HEK293T (cell line): Measurements from ENCODE around the gene BOLL.

Experiments
- CTCF ChIA-PET: fragments of 350-600 bp; formaldehyde crosslinking; extraction: SDS; loops from one replicate; lab custom pipeline; 2021; ENCODE audit warnings: antibody characterized with exemption, inconsistent platforms; lab: Yijun Ruan, JAX
- POLR2A ChIA-PET: fragments of 350-600 bp; formaldehyde crosslinking; extraction: SDS; loops from one replicate; lab custom pipeline; 2020; ENCODE audit warnings: antibody characterized with exemption, inconsistent platforms; lab: Yijun Ruan, JAX
- DNase-seq: peaks from one replicate; pipeline ENCODE4 v3.0.0; 2012; ENCODE audit warnings: mixed read lengths; ENCODE audit errors: extremely low spot score
- ARNT ChIP-seq: fragments of 450-650 bp; IDR thresholded peaks from 2 replicates; pipeline ENCODE4 v1.6.1; 2017; ENCODE audit warnings: mild to moderate bottlenecking
- BHLHE40 ChIP-seq: fragments of 450-650 bp; IDR thresholded peaks from 2 replicates; pipeline ENCODE4 v1.6.1; 2016; ENCODE audit warnings: mild to moderate bottlenecking, moderate library complexity, borderline replicate concordance
- CTBP1 ChIP-seq: fragments of 450-650 bp; IDR thresholded peaks from 2 replicates; pipeline ENCODE4 v1.6.1; 2016; ENCODE audit warnings: borderline replicate concordance
- ELF4 ChIP-seq: fragments of 450-650 bp; IDR thresholded peaks from 2 replicates; pipeline ENCODE4 v1.6.1; 2017; ENCODE audit warnings: antibody characterized with exemption
- FOXA1 ChIP-seq: fragments of 450-650 bp; IDR thresholded peaks from 2 replicates; pipeline ENCODE4 v1.6.1; 2016; ENCODE audit warnings: mild to moderate bottlenecking
- FOXK2 ChIP-seq: fragments of 450-650 bp; IDR thresholded peaks from 2 replicates; pipeline ENCODE4 v1.6.1; 2016; ENCODE audit warnings: mild to moderate bottlenecking
- FOXM1 ChIP-seq: fragments of 450-650 bp; IDR thresholded peaks from 2 replicates; pipeline ENCODE4 v1.6.1; 2017; ENCODE audit warnings: mild to moderate bottlenecking, borderline replicate concordance
- HDGF ChIP-seq: fragments of 450-650 bp; IDR thresholded peaks from 2 replicates; pipeline ENCODE4 v1.6.1; 2017; ENCODE audit warnings: antibody characterized with exemption, borderline replicate concordance
- L3MBTL2 ChIP-seq: fragments of 450-650 bp; conservative IDR thresholded peaks from 2 replicates; pipeline ENCODE4 v1.6.1; 2016; ENCODE audit warnings: mild to moderate bottlenecking
- LEF1 ChIP-seq: fragments of 450-650 bp; IDR thresholded peaks from 2 replicates; pipeline ENCODE4 v1.6.1; 2017; ENCODE audit warnings: mild to moderate bottlenecking, borderline replicate concordance
- NFRKB ChIP-seq: fragments of 450-650 bp; IDR thresholded peaks from 2 replicates; pipeline ENCODE4 v1.6.1; 2016; ENCODE audit warnings: mild to moderate bottlenecking, moderate library complexity
- SP1 ChIP-seq: fragments of 450-650 bp; IDR thresholded peaks from 2 replicates; pipeline ENCODE4 v1.6.1; 2017
- SUZ12 ChIP-seq: fragments of 450-650 bp; IDR thresholded peaks from 2 replicates; pipeline ENCODE4 v1.6.1; 2016; ENCODE audit warnings: mild to moderate bottlenecking
- TARDBP ChIP-seq: fragments of 450-650 bp; IDR thresholded peaks from 2 replicates; pipeline ENCODE4 v1.6.1; 2016
- ZNF384 ChIP-seq: fragments of 450-650 bp; IDR thresholded peaks from 2 replicates; pipeline ENCODE4 v1.6.1; 2016
- TF ChIP-seq, protein P1 (sequence below): fragments of 450-650 bp; IDR thresholded peaks from 2 replicates; pipeline ENCODE4 v1.6.1; 2016

The BOLL gene

DNA sequence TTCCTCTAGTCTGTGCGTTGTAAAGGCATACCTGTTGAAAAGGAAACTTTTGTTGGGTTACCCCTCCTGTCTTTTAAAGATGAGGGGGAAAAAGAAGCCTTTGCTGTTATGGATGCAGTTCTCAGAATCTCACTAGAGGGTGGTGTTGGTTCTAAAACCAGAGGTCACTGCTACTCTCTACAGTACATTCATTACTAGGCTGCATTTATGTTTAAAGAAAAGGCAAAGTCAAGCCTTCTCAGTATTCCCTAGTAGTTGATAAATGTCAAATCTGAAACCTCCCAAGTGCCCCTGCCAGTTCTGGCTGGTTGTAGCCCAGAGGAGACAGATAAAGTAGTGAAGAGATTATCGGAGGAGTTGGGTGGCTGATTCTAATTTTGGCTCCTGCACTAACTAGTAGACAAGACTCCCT is 17.9 kb upstream of the BOLL start:
- ChIA-PET POLR2A (no interaction called here), CTCF (no interaction called here)
- no peak for TF ChIP-seq L3MBTL2
- no peak for TF ChIP-seq CTBP1
- TF ChIP-seq NFRKB, result no peak
- TF ChIP-seq ELF4, result no peak
- no peak for TF ChIP-seq BHLHE40
- DNase-seq, result peak; percentile 58

DNA sequence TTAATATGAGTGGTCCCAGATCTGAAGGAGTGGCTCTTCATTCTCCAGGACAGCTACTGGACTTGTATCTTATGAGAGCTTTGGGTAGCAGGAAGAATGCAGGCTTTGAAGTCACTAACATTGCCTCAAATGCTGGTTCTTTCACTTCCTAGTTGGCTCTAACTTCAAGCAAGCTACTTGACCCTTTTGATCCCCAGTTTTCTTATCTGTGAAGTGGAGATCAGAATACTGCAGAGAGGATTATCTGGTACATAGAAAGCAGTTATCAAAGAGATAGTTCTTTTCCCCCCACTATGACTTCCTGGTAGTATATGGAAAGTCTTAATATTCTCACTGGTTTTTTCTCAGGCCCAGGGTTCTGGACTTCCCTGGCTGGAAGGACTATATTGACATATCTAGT is 15.9 kb upstream of the BOLL start:
- TF ChIP-seq ZNF384, result no peak
- ChIA-PET POLR2A (no interaction called here), CTCF (interaction anchor here (0.6 to 1.5 kb wide), 2 partner anchors 327 to 495 kb away, joined by 3 to 5 read pairs; no protein-coding TSS in a partner anchor)
- no peak for DNase-seq

DNA sequence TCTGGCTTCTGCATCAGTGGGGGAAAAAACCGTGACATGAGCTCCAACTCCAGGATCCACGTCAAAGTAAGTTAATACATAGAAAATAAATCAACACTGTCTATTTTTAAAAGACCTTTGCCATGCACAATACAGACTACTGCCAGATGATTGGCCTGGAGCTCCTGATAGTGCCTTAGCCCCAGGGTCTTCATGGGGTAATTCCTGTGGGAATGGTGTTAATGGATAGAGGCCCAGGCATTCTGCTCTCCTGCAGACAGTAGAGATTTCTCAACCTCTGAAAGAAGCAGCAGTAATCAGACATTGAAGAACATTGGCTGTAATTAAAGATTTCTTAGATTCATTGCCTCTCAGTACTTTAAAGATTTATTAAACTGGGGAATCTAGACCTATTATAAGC is 15.0 kb upstream of the BOLL start:
- TF ChIP-seq SP1 (no peak), BHLHE40 (no peak), NFRKB (no peak), LEF1 (no peak), CTBP1 (no peak), FOXA1 (no peak), TARDBP (no peak), ZNF384 (no peak), FOXK2 (no peak)
- TF ChIP-seq, protein P1, sequence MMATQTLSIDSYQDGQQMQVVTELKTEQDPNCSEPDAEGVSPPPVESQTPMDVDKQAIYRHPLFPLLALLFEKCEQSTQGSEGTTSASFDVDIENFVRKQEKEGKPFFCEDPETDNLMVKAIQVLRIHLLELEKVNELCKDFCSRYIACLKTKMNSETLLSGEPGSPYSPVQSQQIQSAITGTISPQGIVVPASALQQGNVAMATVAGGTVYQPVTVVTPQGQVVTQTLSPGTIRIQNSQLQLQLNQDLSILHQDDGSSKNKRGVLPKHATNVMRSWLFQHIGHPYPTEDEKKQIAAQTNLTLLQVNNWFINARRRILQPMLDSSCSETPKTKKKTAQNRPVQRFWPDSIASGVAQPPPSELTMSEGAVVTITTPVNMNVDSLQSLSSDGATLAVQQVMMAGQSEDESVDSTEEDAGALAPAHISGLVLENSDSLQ, result no peak
- CTCF ChIA-PET, result no interaction called here
- no peak for DNase-seq
- POLR2A ChIA-PET, result no interaction called here

DNA sequence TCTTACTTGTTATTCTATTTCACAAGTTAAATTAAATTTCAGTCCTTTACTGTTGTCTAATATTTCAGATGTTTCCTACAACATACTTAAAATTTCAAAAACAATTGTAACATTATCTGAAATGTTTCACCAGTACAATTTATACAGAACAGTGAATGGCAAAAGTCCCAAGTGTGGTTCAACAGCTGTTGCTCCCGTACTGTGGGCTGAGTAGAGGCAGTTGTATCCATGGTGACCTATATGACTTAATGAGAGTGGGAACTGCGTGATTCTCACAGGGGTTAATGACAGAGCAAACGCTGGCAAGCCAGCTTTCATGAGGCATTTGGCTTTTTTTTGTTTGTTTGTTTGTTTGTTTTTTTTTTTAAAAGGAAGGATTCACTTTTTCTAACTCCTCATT is 13.9 kb upstream of the BOLL start:
- no peak for DNase-seq
- TF ChIP-seq FOXM1, result no peak
- TF ChIP-seq ZNF384, result no peak
- TF ChIP-seq TARDBP, result no peak
- TF ChIP-seq FOXK2, result no peak
- TF ChIP-seq L3MBTL2, result no peak
- no peak for TF ChIP-seq BHLHE40
- no peak for TF ChIP-seq SUZ12
- no peak for TF ChIP-seq NFRKB
- no peak for TF ChIP-seq HDGF
- no peak for TF ChIP-seq ELF4
- no peak for TF ChIP-seq ARNT
- TF ChIP-seq FOXA1, result no peak
- TF ChIP-seq CTBP1, result no peak
- no peak for TF ChIP-seq LEF1
- TF ChIP-seq SP1, result no peak
- TF ChIP-seq, protein P1, result no peak
- ChIA-PET CTCF (no interaction called here), POLR2A (no interaction called here)

DNA sequence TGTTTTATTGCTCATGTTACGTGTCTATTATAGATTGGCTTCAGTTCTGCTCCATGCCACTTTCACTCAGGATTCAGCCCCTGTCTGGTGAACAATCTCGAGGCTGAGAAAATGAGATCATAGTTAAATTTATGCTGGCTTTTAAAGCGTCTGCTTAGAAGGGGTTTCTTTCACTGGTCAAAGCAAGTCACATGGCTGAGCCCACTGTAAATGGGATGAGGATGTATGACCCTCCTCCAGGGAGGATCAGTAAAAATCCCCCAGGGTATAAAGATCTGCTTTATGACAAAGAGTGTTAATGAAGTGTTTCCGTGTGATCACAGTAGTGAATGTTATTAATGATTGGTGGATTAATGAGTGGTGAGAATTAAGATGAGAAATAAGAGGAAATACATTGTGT is 13.1 kb upstream of the BOLL start:
- no peak for DNase-seq
- CTCF ChIA-PET, result no interaction called here
- POLR2A ChIA-PET, result no interaction called here
- TF ChIP-seq TARDBP, result no peak
- no peak for TF ChIP-seq FOXA1
- no peak for TF ChIP-seq ARNT
- no peak for TF ChIP-seq ZNF384
- TF ChIP-seq, protein P1, result no peak
- no peak for TF ChIP-seq NFRKB
- no peak for TF ChIP-seq LEF1
- no peak for TF ChIP-seq SP1
- TF ChIP-seq CTBP1, result no peak
- TF ChIP-seq L3MBTL2, result no peak
- TF ChIP-seq FOXK2, result no peak
- TF ChIP-seq HDGF, result no peak
- TF ChIP-seq ELF4, result no peak
- TF ChIP-seq FOXM1, result no peak

DNA sequence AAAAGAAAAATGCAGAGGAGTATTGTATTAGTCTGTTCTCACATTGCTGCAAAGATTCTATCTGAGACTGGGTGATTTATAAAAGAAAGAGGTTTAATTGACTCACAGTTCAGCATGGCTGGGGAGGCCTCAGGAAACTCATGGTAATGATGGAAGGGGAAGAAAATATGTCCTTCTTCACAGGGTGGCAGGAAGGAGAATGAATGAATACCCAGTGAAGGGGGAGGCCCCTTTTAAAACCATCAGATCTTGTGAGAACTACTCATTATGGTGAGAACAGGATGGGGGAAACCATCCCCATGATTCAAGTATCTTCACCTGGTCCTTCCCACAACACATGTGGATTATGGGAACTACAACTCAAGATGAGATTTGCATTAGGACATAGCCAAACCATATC is 10.2 kb upstream of the BOLL start:
- ChIA-PET POLR2A (no interaction called here), CTCF (no interaction called here)
- DNase-seq, result no peak
- no peak for TF ChIP-seq ELF4
- TF ChIP-seq ARNT, result no peak
- no peak for TF ChIP-seq BHLHE40
- no peak for TF ChIP-seq SP1
- no peak for TF ChIP-seq CTBP1
- TF ChIP-seq TARDBP, result no peak
- TF ChIP-seq FOXM1, result no peak
- no peak for TF ChIP-seq SUZ12
- TF ChIP-seq FOXA1, result no peak
- no peak for TF ChIP-seq HDGF
- TF ChIP-seq NFRKB, result no peak
- TF ChIP-seq L3MBTL2, result no peak
- TF ChIP-seq, protein P1, result no peak
